ENCODE data around the gene METTL17. TPM values are rescaled to one million over a fixed set of nuclear protein-coding genes. Genes with fewer than 3 reads are reported as not detected.

Gene METTL17
- total RNA-seq, 1 donor from 2014 or later, result 81.5 TPM

DNA sequence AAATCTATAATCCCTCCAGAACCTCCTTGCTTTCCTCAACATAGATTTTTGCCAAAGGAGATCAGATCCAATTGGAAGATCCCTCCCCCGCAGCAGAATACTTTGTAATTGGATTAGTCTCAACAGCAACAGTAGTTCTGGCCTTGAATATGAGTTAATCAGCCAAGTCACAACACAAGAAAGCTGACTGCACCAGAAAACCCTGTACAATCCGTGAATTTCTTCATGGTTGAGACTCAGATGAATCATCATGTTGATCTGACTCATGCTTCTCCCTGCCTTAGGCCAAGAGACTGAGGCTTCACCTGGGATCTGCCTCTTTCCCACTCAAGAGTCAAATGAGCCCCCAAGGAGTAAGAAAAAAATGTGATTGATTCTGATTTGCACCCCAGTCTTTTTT, 3.0 kb upstream of the METTL17 start:
- H3K36me3 Mint-ChIP-seq (ENCODE audit: unreplicated experiment), result no peaks in the 10 kb centered on the region
- peaks cover 1% of the 10 kb centered on the region for H3K4me1 Mint-ChIP-seq (ENCODE audit: low read depth, unreplicated experiment)
- no peak for TF ChIP-seq CTCF (IDR thresholded peaks at IDR 0.05; ENCODE audit: partially characterized antibody, unreplicated experiment)
- H3K9me3 Mint-ChIP-seq (ENCODE audit: unreplicated experiment), result peaks cover 2% of the 10 kb centered on the region
- H3K27me3 Mint-ChIP-seq (ENCODE audit: unreplicated experiment), result peaks cover 2% of the 10 kb centered on the region
- H3K4me3 Mint-ChIP-seq (ENCODE audit: unreplicated experiment), result no peak overlapping the region
- H3K27ac Mint-ChIP-seq (ENCODE audit: unreplicated experiment), result no peak overlapping the region
- no peak for DNase-seq

- no peak overlapping the region for H3K27ac Mint-ChIP-seq (ENCODE audit: unreplicated experiment)
- H3K36me3 Mint-ChIP-seq (ENCODE audit: unreplicated experiment), result no peaks in the 10 kb centered on the region
- no peak for DNase-seq
- H3K4me3 Mint-ChIP-seq (ENCODE audit: unreplicated experiment), result no peak overlapping the region
- no peak for TF ChIP-seq CTCF (IDR thresholded peaks at IDR 0.05; ENCODE audit: partially characterized antibody, unreplicated experiment)
- H3K9me3 Mint-ChIP-seq (ENCODE audit: unreplicated experiment), result peaks cover 2% of the 10 kb centered on the region
- peaks cover 1% of the 10 kb centered on the region for H3K4me1 Mint-ChIP-seq (ENCODE audit: low read depth, unreplicated experiment)
- H3K27me3 Mint-ChIP-seq (ENCODE audit: unreplicated experiment), result peaks cover 2% of the 10 kb centered on the region
Measured at GRCh38 chr14:20988717-20989470, 886 bp upstream of the METTL17 start.

DNA sequence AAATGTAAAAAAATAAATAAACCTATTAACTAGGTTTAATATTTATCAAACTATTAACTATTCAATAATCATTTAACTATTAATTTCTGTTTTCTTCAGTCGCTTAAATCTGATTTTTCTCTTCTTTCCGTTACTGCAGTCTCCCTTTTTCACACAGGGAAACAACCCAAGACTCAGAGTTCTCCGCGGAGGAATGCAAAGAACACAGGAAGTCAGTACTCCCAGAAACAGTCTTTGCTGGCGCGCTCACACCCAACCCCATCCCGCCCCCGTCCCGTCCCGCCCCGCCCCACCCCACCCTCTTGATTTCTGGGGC, 351 bp upstream of the METTL17 start:
- H3K27ac Mint-ChIP-seq (ENCODE audit: unreplicated experiment), result no peak overlapping the region
- peaks cover 1% of the 10 kb centered on the region for H3K4me1 Mint-ChIP-seq (ENCODE audit: low read depth, unreplicated experiment)
- H3K27me3 Mint-ChIP-seq (ENCODE audit: unreplicated experiment), result peaks cover 2% of the 10 kb centered on the region
- H3K9me3 Mint-ChIP-seq (ENCODE audit: unreplicated experiment), result peaks cover 2% of the 10 kb centered on the region
- H3K4me3 Mint-ChIP-seq (ENCODE audit: unreplicated experiment), result peak overlapping the region; percentile 83
- DNase-seq, result no peak
- no peaks in the 10 kb centered on the region for H3K36me3 Mint-ChIP-seq (ENCODE audit: unreplicated experiment)
- TF ChIP-seq CTCF (IDR thresholded peaks at IDR 0.05; ENCODE audit: partially characterized antibody, unreplicated experiment), result no peak

DNA sequence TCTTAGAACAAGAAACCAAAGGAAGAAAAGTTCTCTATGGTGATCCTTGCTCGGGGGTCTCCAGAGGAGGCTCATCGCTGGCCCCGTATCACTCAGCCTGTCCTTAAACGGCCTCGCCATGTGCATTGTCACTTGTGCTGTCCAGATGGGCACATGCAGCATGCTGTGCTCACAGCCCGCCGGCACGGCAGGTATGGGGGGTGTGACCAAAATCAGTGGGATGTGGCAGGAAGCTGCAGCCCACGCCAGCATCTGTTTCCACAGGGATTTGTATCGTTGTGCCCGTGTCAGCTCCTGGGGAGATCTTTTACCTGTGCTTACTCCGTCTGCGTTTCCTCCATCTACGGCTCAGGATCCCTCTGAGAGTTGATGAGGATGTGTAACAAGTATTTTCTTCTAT, 6.7 kb downstream of the METTL17 start:
- no peaks in the 10 kb centered on the region for H3K4me1 Mint-ChIP-seq (ENCODE audit: low read depth, unreplicated experiment)
- no peaks in the 10 kb centered on the region for H3K36me3 Mint-ChIP-seq (ENCODE audit: unreplicated experiment)
- no peak overlapping the region for H3K27ac Mint-ChIP-seq (ENCODE audit: unreplicated experiment)
- no peak overlapping the region for H3K4me3 Mint-ChIP-seq (ENCODE audit: unreplicated experiment)
- TF ChIP-seq CTCF (IDR thresholded peaks at IDR 0.05; ENCODE audit: partially characterized antibody, unreplicated experiment), result no peak
- DNase-seq, result no peak
- H3K27me3 Mint-ChIP-seq (ENCODE audit: unreplicated experiment), result no peaks in the 10 kb centered on the region
- H3K9me3 Mint-ChIP-seq (ENCODE audit: unreplicated experiment), result peaks cover 1% of the 10 kb centered on the region

GRCh38 chr14:20997115-20997514, 7.3 kb downstream of the METTL17 start:
- no peak overlapping the region for H3K4me3 Mint-ChIP-seq (ENCODE audit: unreplicated experiment)
- no peaks in the 10 kb centered on the region for H3K36me3 Mint-ChIP-seq (ENCODE audit: unreplicated experiment)
- no peak for DNase-seq
- no peaks in the 10 kb centered on the region for H3K4me1 Mint-ChIP-seq (ENCODE audit: low read depth, unreplicated experiment)
- no peak for TF ChIP-seq CTCF (IDR thresholded peaks at IDR 0.05; ENCODE audit: partially characterized antibody, unreplicated experiment)
- no peaks in the 10 kb centered on the region for H3K27me3 Mint-ChIP-seq (ENCODE audit: unreplicated experiment)
- no peak overlapping the region for H3K27ac Mint-ChIP-seq (ENCODE audit: unreplicated experiment)
- peaks cover 3% of the 10 kb centered on the region for H3K9me3 Mint-ChIP-seq (ENCODE audit: unreplicated experiment)
